Kidney (tissue), 14 donors: ENCODE results near the gene CPM. TPM values are rescaled to one million over a fixed set of nuclear protein-coding genes. Genes with fewer than 3 reads are reported as not detected.

ENCODE experiments used
- DNase-seq, 5 donors: peaks; one replicate each; pipeline ENCODE4 v3.0.0-alpha.2; 2013 to 2020
- FAIRE-seq: peaks from 2 replicates; lab custom pipeline; 2012; peaks lifted over from hg19 to GRCh38; lab: Jason Lieb, UNC
- H3K27ac ChIP-seq, 2 donors: one replicate each; pipeline ENCODE4 v1.7.0; 2013; ENCODE audit warnings: low read depth in 2 of 2, low read length in 2 of 2, inconsistent platforms in 1 of 2
- H3K27me3 ChIP-seq: one replicate; pipeline ENCODE4 v1.7.1; 2013; ENCODE audit warnings: low read length, inconsistent platforms; ENCODE audit not compliant: control insufficient read depth, insufficient read depth
- H3K36me3 ChIP-seq, 3 donors: one replicate each; pipeline versions ENCODE4 v1.7.0 to v1.7.1; 2013; ENCODE audit warnings: low read length in 3 of 3, control low read depth in 1 of 3, inconsistent platforms in 1 of 3; ENCODE audit not compliant: insufficient read depth in 3 of 3, control insufficient read depth in 2 of 3
- H3K4me1 ChIP-seq, 3 donors: one replicate each; pipeline versions ENCODE4 v1.7.0 to v1.7.1; 2013; ENCODE audit warnings: low read length in 3 of 3, inconsistent platforms in 1 of 3, low read depth in 1 of 3; ENCODE audit not compliant: control insufficient read depth in 2 of 3, insufficient read depth in 2 of 3
- H3K4me3 ChIP-seq, 3 donors: one replicate each; pipeline versions ENCODE4 v1.7.0 to v1.8.1; 2013; ENCODE audit warnings: low read length in 3 of 3, control low read depth in 1 of 3, inconsistent platforms in 1 of 3
- H3K9ac ChIP-seq, 3 donors: one replicate each; pipeline versions ENCODE4 v1.7.0 to v1.7.1; 2013; ENCODE audit warnings: low read length in 3 of 3, control low read depth in 1 of 3, inconsistent platforms in 1 of 3
- H3K9me3 ChIP-seq, 3 donors: one replicate each; pipeline versions ENCODE4 v1.7.0 to v1.7.1; 2013; ENCODE audit warnings: low read length in 3 of 3, control low read depth in 1 of 3, inconsistent platforms in 1 of 3; ENCODE audit not compliant: control insufficient read depth in 2 of 3, insufficient read depth in 1 of 3
- intact Hi-C: fragments of 100-400 bp; cut with DNase I; formaldehyde crosslinking; loops from one replicate; pipeline ENCODE4 v1.11.1; 2022
- polyA plus RNA-seq: library from polyadenylated mRNA; stranded (reverse); fragments of 350-450 nt; fragmentation: Illumina TruSeq; extraction: RNeasy Lipid Tissue Mini Kit (QIAGEN cat#74804); gene quantifications from one replicate; pipeline ENCODE4 v1.2.3, GENCODE V29; 2014; ENCODE audit warnings: low read depth, low replicate concordance; ENCODE audit not compliant: insufficient read depth
- total RNA-seq: library from RNA; stranded (reverse); fragmentation: NEBNext Ultra II Directional; extraction: Animal tissue kit (Norgen Biotek cat#: 25700); gene quantifications from one replicate; pipeline ENCODE4 v1.2.1, GENCODE V29; 2021
- TF ChIP-seq, protein P1 (sequence below): IDR thresholded peaks from 3 replicates; pipeline ENCODE4 v1.5.1; 2012; ENCODE audit warnings: mild to moderate bottlenecking, moderate library complexity, borderline replicate concordance; ENCODE audit not compliant: insufficient read depth; ENCODE audit errors: extremely low read depth
- donor health status: control.
- donor health status: control.
- donor health status: control.
- donor health status: control.
- donor health status: control.
- donor health status: DM: yes; HTN: yes; CAD: no.
- donor health status: Normal renal cell carcinoma (clear cell type).

CPM gene
- total and polyA plus RNA-seq, 2 donors from 2014 or later, result 35.7 to 144 TPM

- Histone ChIP-seq H3K4me1 (no peaks in the 10 kb centered on the region), H3K9ac (no peak overlapping the region), H3K27ac (no peak overlapping the region), H3K27me3 (no peaks in the 10 kb centered on the region), H3K4me3 (no peak overlapping the region), H3K36me3 (peaks cover 0 to 19% (median 7%) of the 10 kb centered on the region in 3 donors), H3K9me3 (no peaks in the 10 kb centered on the region)
- intact Hi-C loops, result no loop called here
- FAIRE-seq (no peak), DNase-seq (no peak)
- TF ChIP-seq, protein P1, sequence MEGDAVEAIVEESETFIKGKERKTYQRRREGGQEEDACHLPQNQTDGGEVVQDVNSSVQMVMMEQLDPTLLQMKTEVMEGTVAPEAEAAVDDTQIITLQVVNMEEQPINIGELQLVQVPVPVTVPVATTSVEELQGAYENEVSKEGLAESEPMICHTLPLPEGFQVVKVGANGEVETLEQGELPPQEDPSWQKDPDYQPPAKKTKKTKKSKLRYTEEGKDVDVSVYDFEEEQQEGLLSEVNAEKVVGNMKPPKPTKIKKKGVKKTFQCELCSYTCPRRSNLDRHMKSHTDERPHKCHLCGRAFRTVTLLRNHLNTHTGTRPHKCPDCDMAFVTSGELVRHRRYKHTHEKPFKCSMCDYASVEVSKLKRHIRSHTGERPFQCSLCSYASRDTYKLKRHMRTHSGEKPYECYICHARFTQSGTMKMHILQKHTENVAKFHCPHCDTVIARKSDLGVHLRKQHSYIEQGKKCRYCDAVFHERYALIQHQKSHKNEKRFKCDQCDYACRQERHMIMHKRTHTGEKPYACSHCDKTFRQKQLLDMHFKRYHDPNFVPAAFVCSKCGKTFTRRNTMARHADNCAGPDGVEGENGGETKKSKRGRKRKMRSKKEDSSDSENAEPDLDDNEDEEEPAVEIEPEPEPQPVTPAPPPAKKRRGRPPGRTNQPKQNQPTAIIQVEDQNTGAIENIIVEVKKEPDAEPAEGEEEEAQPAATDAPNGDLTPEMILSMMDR, result no peak
Measured at GRCh38 chr12:68854078-68854468, 78.9 kb downstream of the CPM start.

DNA sequence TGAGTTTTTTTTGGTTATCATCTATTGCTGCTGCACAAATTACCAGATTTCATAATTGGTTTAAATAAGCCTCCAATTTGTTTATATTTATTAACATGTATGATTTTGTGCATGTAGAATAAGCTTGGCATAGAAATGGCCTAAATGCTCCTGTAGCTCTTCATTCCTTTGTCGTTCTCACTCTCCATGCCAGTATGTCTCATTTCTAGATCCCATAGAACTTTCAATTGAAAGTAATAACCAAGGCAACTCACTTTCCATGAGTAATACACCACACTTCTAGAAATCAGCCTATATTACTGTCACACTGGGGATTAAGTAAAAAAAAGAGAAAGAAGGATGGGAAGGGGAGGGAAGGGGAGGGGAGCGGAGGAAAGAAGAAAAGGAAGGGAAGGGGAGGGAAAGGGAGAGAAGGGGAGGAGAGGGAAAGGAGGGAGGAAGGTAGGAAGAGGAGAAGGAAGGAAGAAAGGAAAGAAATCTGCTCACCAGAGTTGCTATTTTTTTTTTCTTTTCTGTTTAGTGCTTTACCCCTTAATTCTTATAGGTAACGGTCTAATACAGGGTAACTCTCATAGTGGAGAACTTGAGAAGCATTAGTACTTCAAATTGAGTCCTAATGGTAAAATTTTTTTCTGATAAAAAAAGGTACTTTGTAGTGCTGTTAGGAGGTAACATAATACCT, 79.4 kb downstream of the CPM start:
- no peaks in the 10 kb centered on the region for H3K9me3 ChIP-seq
- intact Hi-C loops, result no loop called here
- H3K9ac ChIP-seq, result no peak overlapping the region
- no peaks in the 10 kb centered on the region for H3K4me1 ChIP-seq
- no peak overlapping the region for H3K27ac ChIP-seq
- no peak for DNase-seq
- FAIRE-seq, result no peak
- TF ChIP-seq, protein P1, result no peak
- no peaks in the 10 kb centered on the region for H3K27me3 ChIP-seq
- H3K36me3 ChIP-seq, result peaks cover 0 to 19% (median 7%) of the 10 kb centered on the region in 3 donors
- H3K4me3 ChIP-seq, result no peak overlapping the region

DNA sequence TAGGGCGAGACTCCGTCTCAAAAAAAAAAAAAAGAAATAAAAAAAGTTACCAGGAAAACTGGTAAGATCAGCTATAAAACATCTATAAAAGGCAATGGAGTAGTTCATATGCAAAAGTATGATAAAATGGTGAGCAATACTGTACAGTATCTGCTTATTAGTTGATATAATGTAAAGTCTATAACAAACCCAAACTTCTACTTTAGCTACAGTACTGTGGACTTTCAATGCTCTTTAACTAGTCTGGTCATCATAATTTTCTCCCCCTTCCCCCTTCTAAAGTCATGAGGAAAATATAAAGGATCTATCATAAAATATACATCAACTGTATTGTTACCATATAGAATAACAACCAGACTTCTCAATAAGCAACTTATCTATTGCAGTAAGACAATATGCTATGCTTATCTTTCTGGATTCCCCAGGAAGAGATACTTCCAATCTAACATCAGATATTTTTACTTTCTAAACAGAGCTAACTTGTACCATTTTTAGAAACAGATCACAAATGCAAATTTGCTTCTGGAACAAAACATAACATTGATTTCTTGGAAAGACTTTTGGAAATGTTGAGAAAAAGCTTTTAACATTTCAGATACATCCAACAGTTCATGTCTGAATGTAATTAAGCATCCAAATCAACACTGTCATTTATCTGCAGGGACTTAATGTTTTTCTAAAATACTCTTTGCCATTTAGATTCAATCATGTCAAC, 81.2 kb downstream of the CPM start:
- no peaks in the 10 kb centered on the region for H3K4me1 ChIP-seq
- peaks cover 0 to 8% (median 7%) of the 10 kb centered on the region in 3 donors for H3K36me3 ChIP-seq

More for the DNA sequence above, 81.2 kb downstream of the CPM start:
- no peak overlapping the region for H3K4me3 ChIP-seq
- no peak overlapping the region for H3K27ac ChIP-seq
- DNase-seq, result no peak
- no peak for FAIRE-seq
- no peak overlapping the region for H3K9ac ChIP-seq
- TF ChIP-seq, protein P1, result no peak
- H3K9me3 ChIP-seq, result no peaks in the 10 kb centered on the region
- no peaks in the 10 kb centered on the region for H3K27me3 ChIP-seq
- intact Hi-C loops, result no loop called here
